Small intestine (tissue), 7 donors: ENCODE results near the gene CLASP2. TPM values are rescaled to one million over a fixed set of nuclear protein-coding genes. Genes with fewer than 3 reads are reported as not detected.
A peak's percentile ranks its signal among the peaks of the same experiment; 100 is the strongest.

Source experiments
- DNase-seq, 2 donors: peaks; one replicate each; pipeline versions ENCODE4 v3.0.0 to v3.0.0-alpha.2; 2013
- FAIRE-seq: peaks from 2 replicates; lab custom pipeline; 2012; peaks lifted over from hg19 to GRCh38; lab: Jason Lieb, UNC
- H3K27ac ChIP-seq, 3 donors: one replicate each; pipeline ENCODE4 v1.5.1; 2013; ENCODE audit warnings: low read length in 2 of 3, mild to moderate bottlenecking in 2 of 3, control low read depth in 1 of 3, inconsistent platforms in 1 of 3, low read depth in 1 of 3, moderate library complexity in 1 of 3
- H3K27me3 ChIP-seq, 3 donors: one replicate each; pipeline ENCODE4 v1.6.1; 2013; ENCODE audit warnings: low read length in 3 of 3, inconsistent platforms in 1 of 3; ENCODE audit not compliant: control insufficient read depth in 3 of 3, insufficient read depth in 3 of 3
- H3K36me3 ChIP-seq, 3 donors: one replicate each; pipeline ENCODE4 v1.6.1; 2013; ENCODE audit warnings: low read length in 3 of 3, inconsistent platforms in 1 of 3, low read depth in 1 of 3, mild to moderate bottlenecking in 1 of 3, moderate library complexity in 1 of 3; ENCODE audit not compliant: control insufficient read depth in 3 of 3, insufficient read depth in 2 of 3
- H3K4me1 ChIP-seq, 3 donors: one replicate each; pipeline ENCODE4 v1.6.1; 2013; ENCODE audit warnings: low read length in 2 of 3, inconsistent platforms in 1 of 3, low read depth in 1 of 3, mild to moderate bottlenecking in 1 of 3, moderate library complexity in 1 of 3; ENCODE audit not compliant: control insufficient read depth in 3 of 3, insufficient read depth in 2 of 3
- H3K4me3 ChIP-seq, 3 donors: one replicate each; pipeline ENCODE4 v1.5.1; 2013; ENCODE audit warnings: low read length in 3 of 3, control low read depth in 1 of 3, inconsistent platforms in 1 of 3, low read depth in 1 of 3, mild to moderate bottlenecking in 1 of 3, moderate library complexity in 1 of 3
- H3K9me3 ChIP-seq, 2 donors: one replicate each; pipeline ENCODE4 v1.6.1; 2013; ENCODE audit warnings: low read depth in 1 of 2, low read length in 1 of 2; ENCODE audit not compliant: control insufficient read depth in 2 of 2, insufficient read depth in 1 of 2
- WGBS, 3 donors: extraction: QIAGEN DNeasy Blood & Tissue Kit; methylation state at CpG; one replicate each; pipeline ENCODE4 v1.1.7; 2013; 5-methylcytosine and 5-hydroxymethylcytosine counted together
- polyA plus RNA-seq, 4 donors: library from polyadenylated mRNA; stranded (reverse) in 3 of 4; unstranded in 1 of 4; fragments of 200-250 nt in 3 of 4; fragments of 120-200 nt in 1 of 4; gene quantifications; one replicate each; pipeline versions ENCODE4 v1.2.1 to v1.2.3, GENCODE V29; 2013
- donor health status: healthy with polysubstance abuse.
- donor health status: control.
- donor health status: control.
- donor health status: Bipolar disorder and iron deficiency.
- donor health status: healthy.

Gene CLASP2
- polyA plus RNA-seq, 4 donors, result 5.4 to 30.8 (median 10.6) TPM

GRCh38 chr3:33642806-33643205 is 75.2 kb downstream of the CLASP2 start:
- H3K27ac ChIP-seq, result no peak overlapping the region
- no peak overlapping the region for H3K4me3 ChIP-seq
- no peak for DNase-seq
- H3K27me3 ChIP-seq, result no peaks in the 10 kb centered on the region
- WGBS, 3 donors, result 79 to 81% (median 80%) methylated on average over 2 of the region's 2 CpGs
- H3K9me3 ChIP-seq, result no peaks in the 10 kb centered on the region
- peaks cover 0 to 9% (median 0%) of the 10 kb centered on the region in 3 donors for H3K36me3 ChIP-seq
- H3K4me1 ChIP-seq, result no peaks in the 10 kb centered on the region
- no peak for FAIRE-seq

GRCh38 chr3:33639889-33640288 is 78.2 kb downstream of the CLASP2 start:
- Histone ChIP-seq H3K36me3 (peaks cover 0 to 9% (median 0%) of the 10 kb centered on the region in 3 donors), H3K4me3 (no peak overlapping the region), H3K9me3 (no peaks in the 10 kb centered on the region), H3K4me1 (no peaks in the 10 kb centered on the region), H3K27ac (no peak overlapping the region), H3K27me3 (no peaks in the 10 kb centered on the region)
- FAIRE-seq, result no peak
- DNase-seq, result no peak
- 86 to 90% (median 87%) methylated on average over 2 of the region's 2 CpGs for WGBS, 3 donors

- 78 to 83% (median 82%) methylated on average over 5 of the region's 5 CpGs for WGBS, 3 donors
- peaks cover 0 to 11% (median 0%) of the 10 kb centered on the region in 3 donors for H3K36me3 ChIP-seq
- no peaks in the 10 kb centered on the region for H3K4me1 ChIP-seq
- H3K9me3 ChIP-seq, result no peaks in the 10 kb centered on the region
- DNase-seq (no peak), FAIRE-seq (no peak)
- no peaks in the 10 kb centered on the region for H3K27me3 ChIP-seq
- H3K27ac ChIP-seq, result no peak overlapping the region
- H3K4me3 ChIP-seq, result no peak overlapping the region
Measured at GRCh38 chr3:33637482-33637881, 80.6 kb downstream of the CLASP2 start.

GRCh38 chr3:33636125-33636850 is 81.8 kb downstream of the CLASP2 start:
- H3K36me3 ChIP-seq, result peaks cover 0 to 13% (median 0%) of the 10 kb centered on the region in 3 donors
- H3K27me3 ChIP-seq, result no peaks in the 10 kb centered on the region
- peak; percentile 17 to 53 for DNase-seq
- H3K4me3 ChIP-seq, result no peak overlapping the region
- no peaks in the 10 kb centered on the region for H3K4me1 ChIP-seq
- no peak overlapping the region for H3K27ac ChIP-seq
- WGBS, 3 donors, result 52 to 57% (median 52%) methylated on average over 6 of the region's 6 CpGs
- no peaks in the 10 kb centered on the region for H3K9me3 ChIP-seq
- FAIRE-seq, result peak; percentile 67

GRCh38 chr3:33634262-33634661 is 83.8 kb downstream of the CLASP2 start:
- Histone ChIP-seq H3K36me3 (peaks cover 0 to 15% (median 0%) of the 10 kb centered on the region in 3 donors), H3K4me3 (no peak overlapping the region), H3K27ac (no peak overlapping the region), H3K27me3 (no peaks in the 10 kb centered on the region), H3K4me1 (no peaks in the 10 kb centered on the region), H3K9me3 (no peaks in the 10 kb centered on the region)
- FAIRE-seq (no peak), DNase-seq (peak in 1 of 2 donors; percentile 11)
- WGBS, 3 donors, result 64 to 73% (median 64%) methylated on average over 3 of the region's 3 CpGs

GRCh38 chr3:33629219-33629618 is 88.8 kb downstream of the CLASP2 start:
- Histone ChIP-seq H3K9me3 (no peaks in the 10 kb centered on the region), H3K4me3 (no peak overlapping the region), H3K36me3 (peaks cover 0 to 4% (median 2%) of the 10 kb centered on the region in 3 donors), H3K4me1 (no peaks in the 10 kb centered on the region), H3K27ac (no peak overlapping the region), H3K27me3 (no peaks in the 10 kb centered on the region)
- DNase-seq (no peak), FAIRE-seq (no peak)
- WGBS, 3 donors, result 59 to 78% (median 61%) methylated on average over 1 of the region's 1 CpG

DNA sequence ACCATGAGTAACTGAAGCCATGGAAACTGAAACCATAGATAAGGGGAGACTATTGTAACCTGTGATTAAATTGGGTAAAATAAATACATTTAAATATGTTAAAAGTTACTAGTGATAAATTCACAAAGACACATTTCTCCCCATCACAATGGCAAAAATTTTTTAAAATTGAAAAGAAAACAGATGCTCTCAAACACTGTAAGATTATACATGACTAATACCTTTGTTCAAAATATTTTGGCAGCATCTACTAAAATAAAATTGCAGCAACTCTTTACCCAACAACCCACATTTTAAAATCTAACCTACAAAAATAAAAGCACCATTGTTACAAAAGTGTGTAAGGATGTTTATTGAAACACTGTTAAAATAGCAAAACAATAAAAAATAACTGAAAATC is 93.3 kb downstream of the CLASP2 start:
- no peak for FAIRE-seq
- Histone ChIP-seq H3K9me3 (no peaks in the 10 kb centered on the region), H3K27me3 (no peaks in the 10 kb centered on the region), H3K27ac (no peak overlapping the region), H3K4me3 (no peak overlapping the region), H3K36me3 (peaks cover 2 to 4% (median 2%) of the 10 kb centered on the region in 3 donors), H3K4me1 (no peaks in the 10 kb centered on the region)
- DNase-seq, result no peak

DNA sequence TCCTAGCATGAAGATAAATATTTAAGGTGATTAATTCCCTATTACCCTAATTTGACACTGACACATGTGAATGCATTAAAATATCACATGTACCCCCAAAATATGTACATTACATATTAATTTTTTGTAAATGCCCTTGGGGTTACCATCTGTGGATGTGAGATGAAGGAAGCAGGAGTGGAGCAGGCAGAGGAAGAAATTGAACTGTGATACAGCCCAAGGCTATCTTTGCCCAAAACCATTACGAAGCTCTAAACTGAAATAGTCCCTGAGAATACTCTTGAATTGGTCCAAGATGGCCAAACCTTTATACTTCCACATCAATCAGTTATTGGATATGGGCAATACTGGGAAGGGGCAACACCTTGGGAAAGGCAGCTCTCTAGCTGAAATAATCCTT is 105.0 kb downstream of the CLASP2 start:
- 97 to 100% (median 100%) methylated on average over 1 of the region's 1 CpG for WGBS, 3 donors
- H3K27ac ChIP-seq, result no peak overlapping the region
- FAIRE-seq (no peak), DNase-seq (no peak)
- H3K4me1 ChIP-seq, result no peaks in the 10 kb centered on the region
- H3K4me3 ChIP-seq, result no peak overlapping the region
- H3K9me3 ChIP-seq, result no peaks in the 10 kb centered on the region
- no peaks in the 10 kb centered on the region for H3K27me3 ChIP-seq
- peaks cover 0 to 9% (median 2%) of the 10 kb centered on the region in 3 donors for H3K36me3 ChIP-seq
